SHP77 (cell line): ENCODE data around the gene NUP98.
"Not testable (repeated sequence)": the region's sequence is repeated elsewhere in the genome, so short reads cannot be mapped to it uniquely, and the experiment has no call there.

Experiments
- DNase-seq, 2 experiments: peaks; one replicate each; lab custom pipeline; 2025; lab: John Stamatoyannopoulos, UW

The NUP98 gene

DNA sequence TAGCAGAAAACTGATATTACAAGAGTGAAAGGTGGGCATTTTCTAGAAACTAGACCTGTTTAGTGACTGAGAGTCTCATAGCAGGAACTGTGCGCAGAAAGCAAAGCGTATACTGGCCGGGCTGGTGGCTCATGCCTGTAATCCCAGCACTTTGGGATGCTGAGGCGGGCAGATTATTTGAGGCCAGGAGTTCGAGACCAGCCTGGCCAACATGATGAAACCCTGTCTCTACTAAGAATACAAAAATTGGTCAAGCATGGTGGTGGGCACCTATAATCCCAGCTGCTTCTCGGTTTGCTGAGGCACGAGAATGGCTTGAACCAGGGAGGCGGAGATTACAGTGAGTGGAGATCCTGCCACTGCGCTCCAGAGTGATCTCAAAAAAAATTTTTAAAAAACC is 1.8 kb upstream of the NUP98 start:
- DNase-seq = no peak

DNA sequence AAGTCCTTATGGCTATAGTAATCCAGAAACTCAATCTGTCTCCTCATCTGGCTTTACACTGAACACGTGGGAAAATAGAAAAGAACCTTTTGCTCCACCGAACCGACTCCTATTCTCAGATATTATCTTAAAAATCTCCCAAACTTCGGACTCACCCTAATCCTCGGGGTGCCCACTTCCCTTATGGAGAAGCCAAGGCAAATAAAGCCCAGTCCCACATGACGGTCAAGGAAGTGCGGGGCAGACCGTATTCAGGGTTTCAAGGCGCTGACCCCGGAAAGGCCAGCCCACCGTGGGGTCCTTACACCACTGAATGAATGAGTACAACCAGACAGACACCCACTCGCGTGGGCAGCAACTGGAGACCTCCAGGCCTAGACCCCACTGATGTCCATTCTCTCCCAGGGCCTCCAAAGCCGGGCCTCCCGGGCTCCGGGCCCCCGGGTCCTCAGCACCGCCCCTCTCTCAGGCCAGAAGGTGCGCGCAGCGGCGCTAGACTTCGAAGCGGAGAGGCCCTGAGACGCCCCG is 489 bp downstream of the NUP98 start:
- peak in 1 of 2 experiments; percentile 52 for DNase-seq

DNA sequence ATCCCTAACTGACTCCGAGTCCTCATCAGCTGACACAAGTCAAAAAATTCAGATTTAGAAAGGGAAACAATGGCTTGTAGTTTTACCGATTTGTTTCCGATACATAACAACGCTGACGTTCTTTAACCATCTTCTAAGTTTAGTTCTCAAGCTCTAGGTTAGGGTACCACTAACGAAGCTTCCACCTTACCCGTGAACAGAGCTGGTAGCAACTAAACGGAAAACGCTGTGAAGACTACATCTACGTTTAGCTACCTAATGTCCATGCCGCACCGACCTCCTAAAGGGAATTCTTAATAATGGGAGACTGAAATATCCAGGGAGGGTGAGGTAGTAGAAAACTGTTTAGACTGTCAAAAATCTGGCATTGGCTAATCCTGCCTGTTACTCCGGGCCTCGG is 1.0 kb downstream of the NUP98 start:
- no peak for DNase-seq

DNA sequence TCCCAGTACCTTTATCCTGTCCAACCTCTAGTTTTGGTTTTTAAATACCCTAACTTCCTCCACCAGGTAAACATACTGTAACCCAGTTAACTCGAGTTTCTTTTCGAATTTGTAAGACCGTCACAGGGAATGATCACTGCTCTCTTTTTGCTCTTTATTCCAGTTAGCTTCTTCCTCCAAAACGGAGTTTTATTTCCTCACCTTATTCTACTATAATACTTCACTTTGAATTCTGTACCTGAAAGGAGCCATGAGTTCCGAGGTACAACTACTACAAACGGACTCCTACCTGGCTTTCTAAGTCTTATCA is 1.4 kb downstream of the NUP98 start:
- DNase-seq = no peak

DNA sequence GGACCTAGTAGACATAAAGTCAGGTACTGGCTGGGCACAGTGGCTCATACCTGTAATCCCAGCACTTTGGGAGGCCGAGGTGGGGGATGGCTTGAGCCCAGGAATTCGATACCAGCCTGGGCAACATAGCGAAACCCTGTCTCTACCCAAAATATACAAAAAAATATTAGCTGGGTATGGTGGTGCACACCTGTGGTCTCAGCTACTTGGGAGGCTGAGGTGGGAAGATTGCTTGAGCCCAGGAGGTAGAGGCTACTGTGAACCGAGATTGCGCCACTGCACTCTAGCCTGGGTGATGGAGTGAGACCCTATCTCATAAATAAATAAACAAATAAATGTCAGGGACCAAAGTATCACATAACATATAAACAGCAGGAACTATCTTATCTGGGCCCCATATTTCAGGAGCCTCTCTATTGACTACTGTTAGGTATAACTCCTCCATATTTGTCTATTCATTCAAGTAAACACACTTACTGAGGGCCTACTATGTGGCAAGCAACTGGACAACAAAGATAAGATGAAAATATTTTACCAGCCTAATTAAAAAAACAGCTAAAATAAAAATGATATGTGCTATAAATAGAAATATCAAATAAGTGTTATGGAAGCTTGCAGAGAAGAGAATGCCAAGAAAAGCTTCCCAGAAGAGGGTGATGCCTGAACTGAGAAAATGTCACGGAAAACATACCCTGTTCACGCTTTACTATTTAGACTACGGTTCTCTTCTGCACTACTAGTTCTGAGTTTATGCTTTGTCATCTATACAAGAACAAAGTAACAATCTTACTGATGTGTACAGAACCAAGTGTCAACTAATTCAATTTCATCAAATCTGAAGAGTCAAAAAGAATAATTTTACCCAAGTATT is 2.0 kb downstream of the NUP98 start:
- no peak for DNase-seq

DNA sequence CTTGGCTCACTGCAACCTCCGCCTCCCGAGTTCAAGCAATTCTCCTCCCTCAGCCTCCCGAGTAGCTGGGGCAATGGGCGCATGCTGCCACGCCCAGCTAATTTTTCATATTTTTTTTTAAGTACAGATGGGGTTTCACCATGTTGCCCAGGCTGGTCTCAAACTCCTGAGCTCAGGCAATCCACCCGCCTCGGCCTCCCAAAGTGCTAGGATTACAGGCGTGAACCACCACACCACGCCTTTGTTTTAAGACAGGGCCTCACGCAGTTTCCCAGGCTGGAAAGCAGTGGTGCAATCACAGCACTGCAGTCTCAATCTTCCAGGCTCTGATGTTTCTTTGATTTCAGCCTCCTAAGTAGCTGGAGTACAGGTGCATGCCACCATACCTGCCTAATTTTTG is 3.0 kb downstream of the NUP98 start:
- not testable (repeated sequence) for DNase-seq

DNA sequence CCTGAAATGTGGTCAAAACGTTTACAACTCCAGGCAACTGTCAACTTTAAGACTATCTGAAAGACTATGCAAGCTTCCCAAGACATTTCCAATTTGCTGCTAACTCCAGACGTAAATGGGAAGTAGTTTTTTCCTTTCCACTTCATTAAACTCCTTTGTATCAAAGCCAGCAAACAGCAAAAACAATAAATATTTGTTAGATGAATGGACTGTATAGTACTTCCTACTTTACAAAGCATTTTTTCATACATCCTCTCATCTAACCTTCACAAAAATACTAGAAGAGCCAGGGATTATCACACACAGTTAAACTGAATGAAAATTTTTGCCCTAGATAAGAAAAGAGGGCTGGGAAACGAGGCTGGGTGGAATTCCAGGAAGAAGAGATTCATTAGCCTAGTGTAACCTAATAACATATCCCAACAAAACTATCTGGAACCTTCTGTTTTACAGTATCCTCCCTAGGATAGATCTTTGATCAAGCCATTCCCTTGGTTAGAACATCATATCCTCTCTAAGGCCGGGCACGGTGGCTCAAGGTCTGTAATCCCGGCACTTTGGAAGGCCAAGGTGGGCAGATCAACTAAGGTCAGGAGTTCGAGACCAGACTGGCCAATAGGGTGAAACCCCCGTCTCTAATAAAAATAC is 10.4 kb downstream of the NUP98 start:
- no peak for DNase-seq

DNA sequence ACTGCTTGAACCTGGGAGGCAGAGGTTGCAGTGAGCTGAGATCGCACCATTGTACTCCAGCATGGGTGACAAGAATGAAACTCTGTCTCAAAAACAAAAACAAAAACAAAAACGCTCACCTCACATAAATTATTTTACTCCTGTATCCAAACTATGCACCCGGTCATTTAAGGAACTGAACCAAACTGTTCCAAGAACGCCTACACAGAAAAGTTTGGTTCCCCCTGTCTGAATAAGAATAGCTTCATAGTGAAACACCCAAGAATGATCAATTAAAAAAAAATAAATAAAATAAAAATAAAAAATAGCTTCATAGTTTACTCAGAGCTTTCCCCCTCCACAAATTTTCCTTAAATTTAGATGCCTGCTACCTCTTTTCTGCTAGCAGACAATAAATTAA is 13.7 kb downstream of the NUP98 start:
- no peak for DNase-seq

DNA sequence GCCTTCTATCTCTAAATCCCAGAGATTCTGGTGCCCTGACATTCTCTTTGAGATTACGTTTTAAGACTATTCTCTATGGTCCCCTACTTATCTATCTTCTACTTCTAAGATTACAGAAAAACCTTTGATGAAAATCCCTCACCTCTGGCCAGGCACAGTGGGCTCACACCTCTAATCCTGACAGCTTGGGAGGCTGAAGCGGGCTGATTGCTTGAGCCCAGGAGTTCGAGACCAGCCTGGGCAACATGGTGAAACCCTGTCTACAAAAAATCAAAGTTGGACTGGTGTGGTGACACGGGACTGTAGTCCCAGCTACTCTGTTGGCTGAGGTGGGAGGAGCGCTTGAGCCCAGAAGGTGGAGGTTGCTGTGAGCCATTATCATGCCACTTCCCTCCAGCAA is 14.4 kb downstream of the NUP98 start:
- no peak for DNase-seq

DNA sequence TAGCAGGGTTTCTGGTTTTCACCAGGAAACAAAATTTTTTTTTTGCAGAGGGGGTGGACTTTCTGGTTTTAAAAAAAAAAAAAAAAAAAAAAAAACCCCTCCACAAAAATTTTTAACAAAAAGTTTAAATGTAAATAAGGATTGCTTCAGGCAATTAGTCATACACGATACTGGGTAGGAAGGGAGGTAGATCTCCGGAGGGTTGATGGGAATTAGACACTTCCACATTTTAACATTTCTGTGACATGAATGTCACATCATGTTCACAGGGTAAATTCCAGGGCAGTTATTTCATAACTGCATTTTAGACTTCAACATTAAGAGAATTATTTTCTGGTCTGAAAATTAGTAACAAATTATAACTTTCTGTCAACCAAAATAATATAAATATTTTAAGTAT is 15.9 kb downstream of the NUP98 start:
- DNase-seq = no peak

DNA sequence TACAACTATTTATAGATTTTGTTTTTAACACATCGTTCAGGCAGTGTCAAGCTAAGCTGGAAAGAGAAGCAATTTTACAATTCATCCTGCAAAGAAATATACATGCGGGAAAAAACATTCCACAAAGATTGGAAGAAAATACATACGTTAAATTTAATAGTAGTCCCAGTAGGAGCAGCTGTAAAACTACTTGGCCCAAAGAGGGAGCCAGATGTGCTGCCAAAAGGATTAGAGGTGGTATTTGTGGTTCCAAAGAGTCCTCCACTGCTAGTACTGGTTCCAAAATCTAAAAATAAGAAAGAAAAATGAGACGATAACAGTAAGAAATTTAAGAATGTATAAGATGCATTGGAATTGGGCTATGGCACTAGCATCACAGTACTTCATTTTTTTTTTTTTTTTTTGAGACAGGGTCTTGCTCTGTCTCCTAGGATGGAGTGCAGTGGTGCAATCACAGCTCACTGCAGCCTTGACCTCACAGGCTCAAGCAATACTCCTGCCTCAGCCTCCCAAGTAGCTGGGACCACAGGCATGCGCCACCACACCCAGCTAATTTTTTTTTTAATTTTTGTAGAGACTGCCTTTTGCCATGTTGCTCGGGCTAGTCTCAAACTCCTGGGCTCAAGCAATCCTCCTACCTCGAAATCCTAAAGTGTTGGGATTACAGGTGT is 21.5 kb downstream of the NUP98 start:
- DNase-seq = no peak

DNA sequence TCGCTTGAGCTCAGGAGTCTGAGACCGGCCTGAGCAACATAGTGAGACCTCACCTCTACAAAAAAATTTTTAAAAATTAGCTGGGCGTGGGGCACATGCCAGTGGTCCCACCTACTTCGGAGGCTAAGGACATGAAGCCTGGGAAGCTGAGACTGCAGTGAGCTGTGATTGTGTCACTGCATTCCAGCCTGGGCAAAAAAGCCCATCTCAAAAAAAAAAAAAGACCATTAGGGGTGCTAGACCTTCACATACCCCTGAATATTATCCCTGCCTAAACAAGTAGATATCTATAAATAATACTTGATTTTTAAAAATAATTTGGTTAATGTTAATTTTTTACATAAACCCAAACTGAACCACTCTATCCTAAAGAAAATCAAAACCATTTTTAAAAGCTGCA is 24.2 kb downstream of the NUP98 start:
- DNase-seq = no peak

DNA sequence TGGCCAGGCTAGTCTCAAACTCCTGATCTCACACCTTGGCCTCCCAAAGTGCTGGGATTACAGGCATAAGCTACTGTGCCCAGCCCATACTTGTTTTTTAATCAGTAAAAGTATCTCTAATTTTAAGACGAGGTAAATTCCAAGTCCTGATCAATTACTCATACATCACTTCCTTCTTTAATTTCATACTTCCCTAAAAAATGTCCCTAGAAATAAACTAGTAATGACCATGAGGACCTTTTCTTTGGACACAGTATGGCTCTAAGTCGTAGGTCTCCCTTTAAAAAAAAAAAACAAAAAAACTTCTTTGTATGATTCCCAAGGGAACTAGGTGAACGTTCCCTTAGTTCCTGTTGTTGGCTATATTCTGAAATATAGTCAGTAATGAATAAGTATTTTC is 29.8 kb downstream of the NUP98 start:
- no peak for DNase-seq

DNA sequence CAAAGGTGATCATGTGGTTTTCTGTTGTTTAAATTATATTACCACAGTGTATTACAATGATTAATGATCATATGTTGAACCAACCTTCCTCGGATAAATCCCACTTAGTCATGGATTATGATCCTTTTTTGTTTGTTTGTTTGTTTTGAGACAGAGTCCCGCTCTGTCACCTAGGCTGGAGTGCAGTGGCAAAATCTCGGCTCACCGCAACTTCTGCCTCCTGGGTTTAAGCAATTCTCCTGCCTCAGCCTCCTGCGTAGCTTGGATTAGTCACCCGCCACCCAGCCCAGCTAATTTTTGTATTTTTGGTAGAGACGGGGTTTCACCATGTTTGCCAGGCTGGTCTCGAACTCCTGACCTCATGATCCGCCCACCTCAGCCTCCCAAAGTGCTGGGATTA is 30.5 kb downstream of the NUP98 start:
- DNase-seq = not testable (repeated sequence)

DNA sequence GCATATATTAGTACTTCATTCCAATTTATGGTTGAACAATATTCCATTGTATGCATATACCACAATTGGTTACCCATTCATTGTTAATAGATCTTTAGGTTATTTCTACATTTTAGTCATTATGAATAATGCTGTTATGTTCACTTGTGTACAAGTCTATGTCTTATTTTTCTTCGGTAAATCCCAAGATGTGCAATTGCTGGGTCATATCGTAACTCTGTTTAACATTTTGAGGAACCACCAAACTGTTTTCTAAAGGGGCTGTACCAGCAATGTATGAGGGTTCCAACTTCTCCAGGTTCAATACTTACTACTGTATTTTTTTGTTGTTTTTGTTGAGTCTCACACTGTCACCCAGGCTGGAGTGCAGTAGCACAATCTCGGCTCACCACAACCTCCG is 33.1 kb downstream of the NUP98 start:
- DNase-seq = no peak

DNA sequence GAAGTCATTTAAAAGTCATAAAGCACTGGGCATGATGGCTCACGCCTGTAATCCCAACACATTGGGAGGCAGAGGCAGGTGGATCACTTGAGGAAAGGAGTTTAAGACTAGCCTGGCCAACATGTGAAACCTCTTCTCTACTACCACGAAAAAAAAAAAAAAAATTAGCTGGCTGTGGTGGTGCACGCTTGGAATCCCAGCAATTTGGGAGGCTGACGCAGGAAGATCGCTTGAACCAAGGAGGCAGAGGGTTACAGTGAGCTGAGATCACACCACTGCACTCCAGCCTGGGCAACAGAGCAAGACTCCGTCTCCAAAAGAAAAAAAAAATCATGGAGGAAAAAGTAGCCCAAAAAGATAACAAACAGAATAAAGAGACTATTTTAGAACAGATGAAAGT is 42.2 kb downstream of the NUP98 start:
- DNase-seq = no peak

DNA sequence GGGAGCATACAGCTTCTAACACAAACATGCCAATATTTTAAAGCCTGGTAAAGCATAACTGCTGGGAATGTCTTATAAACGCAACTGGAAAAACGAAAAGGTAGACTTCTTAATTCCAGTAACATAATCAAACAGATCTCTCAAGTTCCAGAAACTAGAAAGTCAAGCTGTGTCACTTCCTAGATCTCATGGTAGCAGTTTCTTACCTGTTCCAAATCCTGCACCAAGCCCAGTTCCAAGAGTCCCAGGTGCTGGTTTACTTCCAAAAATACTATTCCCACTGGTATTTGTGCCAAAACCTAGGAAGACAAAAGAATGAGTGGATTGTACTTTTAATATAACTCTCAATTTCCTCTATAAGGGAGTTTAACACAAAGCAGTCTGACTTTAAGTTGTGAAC is 44.2 kb downstream of the NUP98 start:
- DNase-seq = no peak

DNA sequence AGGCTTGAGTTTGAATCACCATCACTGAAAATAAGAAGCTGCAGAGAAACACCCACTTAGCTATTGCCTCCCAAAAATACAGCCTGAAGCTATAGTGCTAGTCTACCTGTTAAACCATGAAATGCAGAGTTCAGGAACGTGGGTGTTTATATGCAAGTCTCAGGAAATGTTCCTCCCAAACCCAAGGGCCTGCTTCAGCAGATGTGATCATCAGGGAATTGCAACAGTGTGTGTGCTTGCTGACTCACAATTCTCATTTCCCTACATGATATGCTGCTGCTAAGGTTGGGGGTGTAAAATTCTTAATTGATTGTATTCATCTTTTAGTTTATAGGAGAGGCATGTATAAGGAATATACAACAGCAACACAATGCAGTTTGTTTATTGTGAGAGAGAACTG is 49.6 kb downstream of the NUP98 start:
- DNase-seq = no peak

DNA sequence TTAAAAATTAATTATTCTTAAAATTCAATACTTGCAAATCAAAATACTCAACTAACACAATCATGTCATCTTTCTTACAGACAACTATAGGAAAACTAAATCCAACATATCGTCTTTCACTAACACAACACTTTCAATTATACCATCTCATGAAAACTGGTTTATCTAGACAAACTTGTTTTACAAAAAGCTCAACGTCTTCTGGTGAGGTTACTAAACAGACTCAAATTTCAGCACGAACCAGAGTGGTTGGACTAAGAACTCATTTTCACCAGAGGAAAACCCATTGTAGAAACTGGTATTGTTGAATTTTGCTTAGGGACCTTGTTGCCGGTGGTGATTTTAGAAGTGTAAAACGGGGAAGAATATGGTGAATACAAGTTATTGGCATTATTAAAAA is 52.2 kb downstream of the NUP98 start:
- no peak for DNase-seq

DNA sequence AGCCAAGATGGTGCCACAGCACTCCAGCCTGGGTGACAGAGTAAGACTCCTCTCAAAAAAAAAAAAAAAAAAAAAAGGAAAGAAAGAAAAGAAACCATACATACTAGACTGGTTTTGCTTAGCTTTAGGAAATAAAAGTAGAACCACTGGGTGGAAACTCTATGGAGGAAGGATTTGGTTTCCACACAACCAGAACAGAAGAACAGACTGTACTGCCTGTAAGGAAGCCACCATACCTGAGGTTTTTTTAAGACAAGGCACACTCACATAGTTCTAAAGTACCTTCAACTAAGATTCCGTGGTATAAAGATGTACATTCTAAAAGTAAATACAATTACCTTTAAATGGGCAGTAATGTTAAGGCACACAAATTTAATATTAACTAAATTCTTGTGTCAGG is 58.6 kb downstream of the NUP98 start:
- DNase-seq = no peak

DNA sequence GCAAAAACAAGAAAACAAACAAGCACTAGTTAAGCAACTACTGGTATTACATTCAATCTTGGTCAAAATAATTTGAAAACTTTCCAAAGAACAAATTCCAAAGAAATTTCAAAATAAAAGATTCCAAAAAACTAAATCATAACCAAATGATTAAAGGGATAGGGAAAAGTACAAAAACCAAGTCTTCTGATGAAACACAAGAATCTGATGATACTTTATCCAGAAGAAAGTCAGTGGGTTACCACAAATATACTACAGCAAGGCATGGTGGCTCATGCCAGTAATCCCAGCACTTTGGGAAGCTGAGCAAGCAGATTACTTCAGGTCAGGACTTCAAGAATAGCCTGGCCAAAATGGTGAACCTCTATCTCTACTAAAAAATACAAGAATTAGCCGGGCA is 59.1 kb downstream of the NUP98 start:
- DNase-seq = no peak

DNA sequence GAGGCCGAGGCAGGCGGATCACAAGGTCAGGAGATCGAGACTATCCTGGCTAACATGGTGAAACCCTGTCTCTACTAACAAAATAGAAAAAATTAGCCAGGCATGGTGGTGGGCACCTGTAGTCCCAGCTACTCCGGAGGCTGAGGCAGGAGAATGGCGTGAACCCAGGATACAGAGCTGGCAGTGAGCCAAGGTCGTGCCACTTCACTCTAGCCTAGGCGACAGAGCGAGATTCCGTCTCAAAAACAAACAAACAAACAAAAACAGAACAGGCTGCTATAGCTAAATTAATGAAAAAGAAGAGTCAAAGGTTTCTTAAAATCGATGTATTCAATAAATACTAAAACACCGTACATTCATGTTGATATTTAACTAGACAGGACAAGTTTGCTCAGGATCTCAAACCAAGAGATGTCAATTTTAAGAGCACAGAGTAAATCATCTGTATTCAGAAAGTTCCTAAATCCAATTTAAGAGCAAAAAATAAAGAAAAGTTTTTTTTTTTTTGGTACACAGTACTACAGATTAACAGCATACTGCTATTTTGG is 59.9 kb downstream of the NUP98 start:
- no peak for DNase-seq

DNA sequence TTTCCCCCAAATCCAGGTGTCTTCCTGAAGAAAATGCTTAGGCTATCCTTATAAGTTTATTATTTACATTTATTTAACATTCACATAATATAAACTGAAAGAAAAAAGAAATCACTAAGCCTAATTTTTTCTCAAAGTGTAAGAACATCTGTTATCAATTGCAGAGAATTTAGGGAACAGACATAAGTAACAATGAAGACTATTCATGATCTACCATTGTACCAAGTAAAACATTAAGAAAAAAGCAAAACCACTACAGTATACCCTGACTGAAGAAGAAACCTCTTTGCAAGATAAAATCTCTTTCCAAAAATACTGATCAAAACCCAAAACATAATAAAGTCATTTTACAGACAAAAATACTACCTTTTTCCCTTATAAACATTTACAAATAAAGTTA is 60.5 kb downstream of the NUP98 start:
- DNase-seq = no peak
